SH-SY5Y (cell line): ENCODE measurements around the gene LTBP1.

Experiments used
- GATA2 ChIP-seq: IDR thresholded peaks from 2 replicates; pipeline ENCODE4 v1.6.1; 2011; ENCODE audit warnings: mild to moderate bottlenecking, low read depth, low read length
- GATA3 ChIP-seq: IDR thresholded peaks from 2 replicates; pipeline ENCODE4 v1.6.1; 2011; ENCODE audit warnings: low read depth, mild to moderate bottlenecking, low read length, moderate library complexity

- TF ChIP-seq GATA3 (no peak), GATA2 (no peak)
Measured at GRCh38 chr2:33366473-33366872, 419.7 kb downstream of the LTBP1 start.
